MV-4-11 (cell line): ENCODE measurements around the gene AREL1.

Source experiments
- DNase-seq: peaks from one replicate; lab custom pipeline; 2025; lab: John Stamatoyannopoulos, UW

Gene AREL1

GRCh38 chr14:74660863-74661262 is 52.0 kb downstream of the AREL1 start:
- no peak for DNase-seq

GRCh38 chr14:74660167-74660566 is 52.7 kb downstream of the AREL1 start:
- no peak for DNase-seq

GRCh38 chr14:74658535-74659131 is 54.2 kb downstream of the AREL1 start:
- no peak for DNase-seq

- no peak for DNase-seq
These were observed 55.9 kb downstream of the AREL1 start for GRCh38 chr14:74656964-74657363.

- no peak for DNase-seq
These were observed 57.1 kb downstream of the AREL1 start for GRCh38 chr14:74655599-74656395.

- no peak for DNase-seq
These were observed 57.9 kb downstream of the AREL1 start for GRCh38 chr14:74654931-74655330.

GRCh38 chr14:74653386-74654138 is 59.3 kb downstream of the AREL1 start:
- no peak for DNase-seq

GRCh38 chr14:74652541-74652940 is 60.3 kb downstream of the AREL1 start:
- DNase-seq, result no peak

GRCh38 chr14:74650927-74651686 is 61.8 kb downstream of the AREL1 start:
- no peak for DNase-seq

GRCh38 chr14:74649673-74650072 is 63.2 kb downstream of the AREL1 start:
- no peak for DNase-seq

GRCh38 chr14:74649167-74649566 is 63.7 kb downstream of the AREL1 start:
- DNase-seq, result no peak

GRCh38 chr14:74648601-74649000 is 64.3 kb downstream of the AREL1 start:
- DNase-seq, result no peak

GRCh38 chr14:74647678-74648461 is 65.0 kb downstream of the AREL1 start:
- no peak for DNase-seq

- DNase-seq, result no peak
These were observed 65.7 kb downstream of the AREL1 start for GRCh38 chr14:74647061-74647677.

- DNase-seq, result no peak
These were observed 67.0 kb downstream of the AREL1 start for GRCh38 chr14:74645756-74646470.

- no peak for DNase-seq
These were observed 67.6 kb downstream of the AREL1 start for GRCh38 chr14:74645244-74645643.

- DNase-seq, result no peak
These were observed 71.1 kb downstream of the AREL1 start for GRCh38 chr14:74641601-74642391.

GRCh38 chr14:74638966-74639365 is 73.9 kb downstream of the AREL1 start:
- DNase-seq, result no peak

GRCh38 chr14:74638066-74638465 is 74.8 kb downstream of the AREL1 start:
- no peak for DNase-seq

- no peak for DNase-seq
These were observed 75.7 kb downstream of the AREL1 start for GRCh38 chr14:74637178-74637550.
